ENCODE measurements around the gene SLCO2A1. TPM values are rescaled to one million over a fixed set of nuclear protein-coding genes. Genes with fewer than 3 reads are reported as not detected.

Gene SLCO2A1
- total and polyA plus RNA-seq, 2 experiments from 2014 or later: 0.22 to 4.8 TPM

- no peaks in the 10 kb centered on the region for H3K9me2 ChIP-seq (ENCODE audit: insufficient read depth)
- no peaks in the 10 kb centered on the region for H3K36me3 ChIP-seq (ENCODE audit: low read depth)
- no peaks in the 10 kb centered on the region for H3K79me2 ChIP-seq (ENCODE audit: insufficient read depth)
- in situ Hi-C loops (cut with MboI): no loop called here
- no peak for TF ChIP-seq EZH2phosphoT487 (IDR thresholded peaks at IDR 0.05; ENCODE audit: insufficient read depth, low read depth)
- no peak overlapping the region for H3K9ac ChIP-seq
- no peak overlapping the region for H3K27ac ChIP-seq
- no peaks in the 10 kb centered on the region for H3K9me3 ChIP-seq (ENCODE audit: low read depth)
- H3F3A ChIP-seq (ENCODE audit: insufficient read depth): no peaks in the 10 kb centered on the region
- H3K27me3 ChIP-seq (replicated peaks; ENCODE audit: insufficient read depth): peaks cover under 1% of the 10 kb centered on the region; the same call in 1 of the 2 replicates
- no peak overlapping the region for H3K4me2 ChIP-seq (ENCODE audit: unreplicated experiment)
- H3K4me1 ChIP-seq (ENCODE audit: insufficient read depth): no peaks in the 10 kb centered on the region
- no peak overlapping the region for H2AFZ ChIP-seq
- no peak for DNase-seq
- no peak overlapping the region for H3K4me3 ChIP-seq
- WGBS, 2 experiments (ENCODE audit: low coverage in 1 of 2, low lambda C conversion rate in 2 of 2, missing lambda C conversion rate in 2 of 2): 29 to 30% methylated on average over 3 of the region's 3 CpGs
- no peaks in the 10 kb centered on the region for H4K20me1 ChIP-seq (ENCODE audit: insufficient read depth)
These were observed 124.3 kb downstream of the SLCO2A1 start for GRCh38 chr3:133905376-133905775.

GRCh38 chr3:133901847-133902246 is 127.9 kb downstream of the SLCO2A1 start:
- Histone ChIP-seq H2AFZ (no peak overlapping the region), H3K9me2 (ENCODE audit: insufficient read depth) (no peaks in the 10 kb centered on the region), H3K27ac (no peak overlapping the region), H3K79me2 (ENCODE audit: insufficient read depth) (no peaks in the 10 kb centered on the region), H3F3A (ENCODE audit: insufficient read depth) (no peaks in the 10 kb centered on the region), H3K4me2 (ENCODE audit: unreplicated experiment) (no peak overlapping the region), H3K27me3 (replicated peaks; ENCODE audit: insufficient read depth) (peaks cover 11% of the 10 kb centered on the region), H4K20me1 (ENCODE audit: insufficient read depth) (no peaks in the 10 kb centered on the region), H3K36me3 (ENCODE audit: low read depth) (no peaks in the 10 kb centered on the region), H3K9ac (no peak overlapping the region), H3K4me1 (ENCODE audit: insufficient read depth) (no peaks in the 10 kb centered on the region), H3K9me3 (ENCODE audit: low read depth) (no peaks in the 10 kb centered on the region), H3K4me3 (no peak overlapping the region)
- no peak for DNase-seq
- in situ Hi-C loops (cut with MboI): no loop called here
- TF ChIP-seq EZH2 (IDR thresholded peaks at IDR 0.05; ENCODE audit: insufficient read depth, poor library complexity, severe bottlenecking) (no peak), EZH2phosphoT487 (IDR thresholded peaks at IDR 0.05; ENCODE audit: insufficient read depth, low read depth) (no peak)
- 61 to 72% methylated on average over 5 of the region's 5 CpGs for WGBS, 2 experiments (ENCODE audit: low coverage in 1 of 2, low lambda C conversion rate in 2 of 2, missing lambda C conversion rate in 2 of 2)

- H4K20me1 ChIP-seq (ENCODE audit: insufficient read depth): no peaks in the 10 kb centered on the region
- H3K4me1 ChIP-seq (ENCODE audit: insufficient read depth): no peaks in the 10 kb centered on the region
- H3F3A ChIP-seq (ENCODE audit: insufficient read depth): no peaks in the 10 kb centered on the region
- no peaks in the 10 kb centered on the region for H3K9me2 ChIP-seq (ENCODE audit: insufficient read depth)
- no peak overlapping the region for H3K4me3 ChIP-seq
- 47 to 71% methylated on average over 1 of the region's 1 CpG for WGBS, 2 experiments (ENCODE audit: low coverage in 1 of 2, low lambda C conversion rate in 2 of 2, missing lambda C conversion rate in 2 of 2)
- no peak overlapping the region for H3K9ac ChIP-seq
- no peaks in the 10 kb centered on the region for H3K9me3 ChIP-seq (ENCODE audit: low read depth)
- DNase-seq: no peak
- H3K27ac ChIP-seq: no peak overlapping the region
- H3K4me2 ChIP-seq (ENCODE audit: unreplicated experiment): no peak overlapping the region
- H3K79me2 ChIP-seq (ENCODE audit: insufficient read depth): no peaks in the 10 kb centered on the region
- TF ChIP-seq EZH2 (IDR thresholded peaks at IDR 0.05; ENCODE audit: insufficient read depth, poor library complexity, severe bottlenecking): no peak
- no peak for TF ChIP-seq EZH2phosphoT487 (IDR thresholded peaks at IDR 0.05; ENCODE audit: insufficient read depth, low read depth)
- H2AFZ ChIP-seq: no peak overlapping the region
- H3K36me3 ChIP-seq (ENCODE audit: low read depth): no peaks in the 10 kb centered on the region
- H3K27me3 ChIP-seq (replicated peaks; ENCODE audit: insufficient read depth): peaks cover 15% of the 10 kb centered on the region
- in situ Hi-C loops (cut with MboI): no loop called here
These were observed 128.6 kb downstream of the SLCO2A1 start for GRCh38 chr3:133901083-133901482.

DNA sequence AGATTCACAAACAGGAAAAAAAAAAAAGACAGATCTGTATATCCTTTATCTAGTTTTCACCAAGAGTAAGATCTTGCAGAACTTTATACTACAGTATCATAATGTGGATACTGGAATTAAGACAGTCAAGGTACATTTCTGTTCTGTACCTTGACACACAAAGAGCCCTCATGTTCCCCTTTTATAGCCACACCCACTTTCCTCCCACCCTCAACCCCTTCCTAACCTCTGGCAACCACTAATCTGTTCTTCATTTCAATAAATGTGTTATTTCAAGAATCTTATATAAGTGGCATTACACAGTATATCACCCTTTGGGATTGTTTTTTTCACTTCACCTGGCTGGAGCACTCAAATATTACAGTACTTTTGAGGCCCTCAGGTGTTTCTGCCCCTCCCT is 130.4 kb downstream of the SLCO2A1 start:
- in situ Hi-C loops (cut with MboI): no loop called here
- peaks cover 15% of the 10 kb centered on the region for H3K27me3 ChIP-seq (replicated peaks; ENCODE audit: insufficient read depth)

DNA sequence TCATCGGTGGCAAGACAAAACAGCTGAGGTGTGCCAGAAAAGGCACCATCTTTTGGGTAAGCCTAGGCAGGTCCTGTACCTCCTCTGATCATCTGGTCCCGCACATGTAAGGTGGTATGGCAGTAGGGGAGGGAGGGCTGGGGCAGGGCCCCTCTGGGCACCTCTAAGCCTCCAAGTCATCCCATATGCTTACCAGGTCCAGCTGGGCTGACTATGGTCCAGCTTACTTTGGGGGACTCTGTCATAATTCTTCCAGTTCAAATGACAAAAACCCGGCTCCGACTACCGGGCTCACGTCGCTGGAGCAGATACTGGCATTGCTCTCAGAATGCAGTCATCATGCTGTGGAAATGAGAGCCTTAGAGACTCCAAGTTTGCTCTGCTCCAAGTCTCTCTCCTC is 132.2 kb downstream of the SLCO2A1 start:
- H3K4me1 ChIP-seq (ENCODE audit: insufficient read depth): no peaks in the 10 kb centered on the region
- H4K20me1 ChIP-seq (ENCODE audit: insufficient read depth): no peaks in the 10 kb centered on the region
- no peaks in the 10 kb centered on the region for H3K9me3 ChIP-seq (ENCODE audit: low read depth)
- no peak for DNase-seq
- TF ChIP-seq EZH2 (IDR thresholded peaks at IDR 0.05; ENCODE audit: insufficient read depth, poor library complexity, severe bottlenecking) (no peak), EZH2phosphoT487 (IDR thresholded peaks at IDR 0.05; ENCODE audit: insufficient read depth, low read depth) (no peak)
- no peaks in the 10 kb centered on the region for H3F3A ChIP-seq (ENCODE audit: insufficient read depth)
- no peak overlapping the region for H3K9ac ChIP-seq
- H3K27ac ChIP-seq: no peak overlapping the region
- no peak overlapping the region for H3K4me2 ChIP-seq (ENCODE audit: unreplicated experiment)
- H2AFZ ChIP-seq: no peak overlapping the region
- WGBS, 2 experiments (ENCODE audit: low coverage in 1 of 2, low lambda C conversion rate in 2 of 2, missing lambda C conversion rate in 2 of 2): 71 to 75% methylated on average over 7 of the region's 7 CpGs
- H3K36me3 ChIP-seq (ENCODE audit: low read depth): no peaks in the 10 kb centered on the region
- no peak overlapping the region for H3K4me3 ChIP-seq
- in situ Hi-C loops (cut with MboI): no loop called here
- peaks cover 15% of the 10 kb centered on the region; the same call in 1 of the 2 replicates for H3K27me3 ChIP-seq (replicated peaks; ENCODE audit: insufficient read depth)
- no peaks in the 10 kb centered on the region for H3K79me2 ChIP-seq (ENCODE audit: insufficient read depth)
- H3K9me2 ChIP-seq (ENCODE audit: insufficient read depth): no peaks in the 10 kb centered on the region

More for the DNA sequence above, 130.4 kb downstream of the SLCO2A1 start:
- H3K9ac ChIP-seq: no peak overlapping the region
- H4K20me1 ChIP-seq (ENCODE audit: insufficient read depth): no peaks in the 10 kb centered on the region
- H3K4me2 ChIP-seq (ENCODE audit: unreplicated experiment): no peak overlapping the region
- H3K9me3 ChIP-seq (ENCODE audit: low read depth): no peaks in the 10 kb centered on the region
- TF ChIP-seq EZH2 (IDR thresholded peaks at IDR 0.05; ENCODE audit: insufficient read depth, poor library complexity, severe bottlenecking) (no peak), EZH2phosphoT487 (IDR thresholded peaks at IDR 0.05; ENCODE audit: insufficient read depth, low read depth) (no peak)
- H3K79me2 ChIP-seq (ENCODE audit: insufficient read depth): no peaks in the 10 kb centered on the region
- no peaks in the 10 kb centered on the region for H3K4me1 ChIP-seq (ENCODE audit: insufficient read depth)
- no peaks in the 10 kb centered on the region for H3F3A ChIP-seq (ENCODE audit: insufficient read depth)
- H3K4me3 ChIP-seq: no peak overlapping the region
- no peak overlapping the region for H3K27ac ChIP-seq
- no peaks in the 10 kb centered on the region for H3K36me3 ChIP-seq (ENCODE audit: low read depth)
- H3K9me2 ChIP-seq (ENCODE audit: insufficient read depth): no peaks in the 10 kb centered on the region
- no peak for DNase-seq
- no peak overlapping the region for H2AFZ ChIP-seq

Measured in GM23248 (cell line).